ENCODE results near the gene FGD5.

Gene FGD5

GRCh38 chr3:14773281-14773680, 45.5 kb upstream of the FGD5 start:
- POLR2A ChIA-PET (ENCODE audit: low non-redundant PET): no interaction called here
- TF ChIP-seq CTCF (conservative IDR thresholded peaks at IDR 0.05; ENCODE audit: low read depth): no peak
- no peak for DNase-seq (ENCODE audit: low spot score)
- CTCF ChIA-PET: no interaction called here
- no peak overlapping the region for H3K27ac ChIP-seq

GRCh38 chr3:14773691-14774128, 45.1 kb upstream of the FGD5 start:
- CTCF ChIA-PET: no interaction called here
- TF ChIP-seq CTCF (conservative IDR thresholded peaks at IDR 0.05; ENCODE audit: low read depth): no peak
- H3K27ac ChIP-seq: no peak overlapping the region
- no peak for DNase-seq (ENCODE audit: low spot score)
- POLR2A ChIA-PET (ENCODE audit: low non-redundant PET): no interaction called here

- TF ChIP-seq CTCF (conservative IDR thresholded peaks at IDR 0.05; ENCODE audit: low read depth): no peak
- CTCF ChIA-PET: interaction anchor here (0.7 kb wide), 1 partner anchor 822 kb away, joined by 3 read pairs; no protein-coding TSS in a partner anchor
- DNase-seq (ENCODE audit: low spot score): no peak
- POLR2A ChIA-PET (ENCODE audit: low non-redundant PET): no interaction called here
- no peak overlapping the region for H3K27ac ChIP-seq
Observed at GRCh38 chr3:14774431-14774830, 44.3 kb upstream of the FGD5 start.

GRCh38 chr3:14775011-14775410, 43.8 kb upstream of the FGD5 start:
- TF ChIP-seq CTCF (conservative IDR thresholded peaks at IDR 0.05; ENCODE audit: low read depth): no peak
- ChIA-PET CTCF (interaction anchor here (0.7 kb wide), 1 partner anchor 822 kb away, joined by 3 read pairs; no protein-coding TSS in a partner anchor), POLR2A (ENCODE audit: low non-redundant PET) (no interaction called here)
- no peak for DNase-seq (ENCODE audit: low spot score)
- H3K27ac ChIP-seq: no peak overlapping the region

- TF ChIP-seq CTCF (conservative IDR thresholded peaks at IDR 0.05; ENCODE audit: low read depth): no peak
- no peak for DNase-seq (ENCODE audit: low spot score)
- ChIA-PET CTCF (no interaction called here), POLR2A (ENCODE audit: low non-redundant PET) (no interaction called here)
- H3K27ac ChIP-seq: no peak overlapping the region
Observed at GRCh38 chr3:14775563-14775962, 43.2 kb upstream of the FGD5 start.

GRCh38 chr3:14779069-14779685, 39.6 kb upstream of the FGD5 start:
- no peak for DNase-seq (ENCODE audit: low spot score)
- CTCF ChIA-PET: no interaction called here

More at GRCh38 chr3:14779069-14779685, 39.6 kb upstream of the FGD5 start:
- no peak overlapping the region for H3K27ac ChIP-seq
- TF ChIP-seq CTCF (conservative IDR thresholded peaks at IDR 0.05; ENCODE audit: low read depth): no peak
- POLR2A ChIA-PET (ENCODE audit: low non-redundant PET): no interaction called here

All from RWPE1 (cell line).